NOMO-1 treated with dmso at 0.1 percent for 144 hours (cell line): ENCODE measurements around the gene RPL36AL.
"Not testable (repeated sequence)": the region's sequence is repeated elsewhere in the genome, so short reads cannot be mapped to it uniquely, and the experiment has no call there.

Experiments used
- DNase-seq: peaks from one replicate; lab custom pipeline; 2025; ENCODE audit not compliant: unreplicated experiment; lab: John Stamatoyannopoulos, UW

The RPL36AL gene

GRCh38 chr14:49619730-49620129, 696 bp downstream of the RPL36AL start:
- DNase-seq = no peak

DNA sequence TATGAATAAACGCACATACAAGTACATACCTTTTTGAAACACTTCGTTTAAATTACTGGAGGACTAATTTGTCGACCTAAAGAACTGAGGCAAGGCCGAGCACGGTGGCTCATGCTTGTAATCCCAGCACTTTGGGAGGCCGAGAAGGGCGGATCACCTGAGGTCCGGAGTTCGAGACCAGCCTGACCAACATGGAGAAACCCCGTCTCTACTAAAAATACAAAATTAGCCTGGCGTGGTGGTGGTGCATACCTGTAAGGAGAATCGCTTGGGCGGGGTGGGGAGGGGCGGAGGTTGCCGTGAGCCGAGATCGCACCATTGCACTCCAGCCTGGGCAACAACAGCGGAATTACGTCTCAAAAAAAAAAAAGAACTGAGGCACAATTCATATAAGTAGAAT, 1.2 kb downstream of the RPL36AL start:
- DNase-seq = not testable (repeated sequence)

DNA sequence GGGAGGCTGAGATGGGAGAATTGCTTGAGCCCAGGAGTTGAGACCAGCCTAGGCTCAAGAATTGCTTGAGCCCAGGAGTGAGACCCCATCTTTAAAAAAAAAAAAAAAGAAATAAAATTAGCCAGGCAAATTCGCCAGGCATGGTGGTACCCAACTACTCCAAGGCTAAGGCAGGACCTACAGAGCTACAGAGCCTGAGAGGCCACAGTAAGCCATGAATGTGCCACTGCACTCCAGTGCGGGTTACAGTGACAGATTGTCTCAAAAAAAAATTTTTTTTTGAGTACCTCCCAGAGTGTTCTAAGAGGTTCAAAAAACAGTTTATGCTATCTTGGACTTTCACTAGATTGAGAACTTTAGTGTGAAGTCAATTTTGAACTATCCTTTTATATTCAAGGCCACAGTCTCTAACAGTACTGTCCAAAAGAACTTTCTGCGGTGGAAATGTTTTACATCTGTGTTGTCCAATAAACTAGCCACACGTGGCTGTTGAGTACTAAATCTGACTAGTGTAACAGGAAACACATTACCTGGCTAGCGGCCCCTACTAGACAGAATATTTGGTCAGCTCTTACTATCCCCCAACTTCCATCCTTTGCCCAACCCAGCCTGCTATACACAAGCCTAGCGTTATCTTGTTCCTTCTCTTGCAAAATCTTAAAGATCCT, 2.4 kb downstream of the RPL36AL start:
- no peak for DNase-seq

- no peak for DNase-seq
These were observed 4.7 kb downstream of the RPL36AL start for GRCh38 chr14:49615776-49616175.

DNA sequence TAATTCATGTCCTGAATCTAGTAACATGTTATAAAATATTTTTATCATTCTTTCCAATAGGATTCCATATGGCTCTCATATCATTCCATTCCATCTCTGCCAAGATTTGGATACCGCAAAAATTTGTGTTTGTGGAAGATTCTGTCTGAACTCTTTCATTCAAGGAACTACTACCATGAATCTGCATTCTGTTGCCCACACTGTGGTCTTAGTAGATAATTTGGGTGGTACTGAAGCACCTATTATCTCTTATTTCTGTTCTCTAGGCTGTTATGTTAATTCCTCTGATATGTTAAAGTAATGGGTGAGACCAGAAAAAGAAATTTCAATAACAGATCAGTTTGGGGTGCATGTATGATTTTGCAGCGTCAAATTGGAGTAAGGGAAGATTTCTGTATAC, 6.2 kb downstream of the RPL36AL start:
- DNase-seq = no peak

DNA sequence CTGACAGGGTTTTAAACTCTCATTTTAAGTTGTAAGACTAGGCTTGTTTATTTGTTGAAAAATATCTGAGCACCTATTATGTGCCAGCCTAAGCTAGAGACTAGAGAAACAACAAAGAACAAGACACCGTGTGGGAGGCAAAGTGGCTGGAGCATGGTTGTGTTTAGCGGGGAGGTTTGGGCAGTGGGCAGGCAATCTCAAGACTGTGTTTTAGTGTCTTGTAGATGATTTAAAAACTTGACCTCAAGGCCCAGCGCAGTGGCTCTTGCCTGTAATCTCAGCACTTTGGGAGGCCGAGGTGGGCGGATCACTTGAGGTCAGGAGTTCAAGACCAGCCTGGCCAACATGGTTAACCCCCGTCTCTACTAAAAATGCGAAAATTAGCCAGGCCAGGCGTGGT, 7.8 kb downstream of the RPL36AL start:
- no peak for DNase-seq

DNA sequence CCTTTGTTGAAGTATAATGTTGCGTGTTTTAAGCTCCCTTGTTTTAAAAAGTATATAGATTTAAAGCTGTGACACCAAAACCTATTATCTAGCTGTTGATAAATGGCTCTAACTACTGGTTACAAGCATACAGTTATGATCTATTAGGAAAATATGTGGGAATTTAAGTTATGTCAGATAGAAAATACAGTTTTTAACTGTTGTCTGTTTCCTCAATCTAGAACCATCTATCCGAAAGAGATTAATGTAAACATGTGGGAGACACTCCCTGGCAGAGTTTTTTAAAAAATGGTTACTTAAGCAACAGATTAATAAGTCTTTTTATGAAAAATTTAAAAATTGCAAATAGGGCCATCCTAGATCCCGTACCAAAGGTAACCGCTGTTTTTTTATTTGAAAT, 8.2 kb downstream of the RPL36AL start:
- DNase-seq = no peak

DNA sequence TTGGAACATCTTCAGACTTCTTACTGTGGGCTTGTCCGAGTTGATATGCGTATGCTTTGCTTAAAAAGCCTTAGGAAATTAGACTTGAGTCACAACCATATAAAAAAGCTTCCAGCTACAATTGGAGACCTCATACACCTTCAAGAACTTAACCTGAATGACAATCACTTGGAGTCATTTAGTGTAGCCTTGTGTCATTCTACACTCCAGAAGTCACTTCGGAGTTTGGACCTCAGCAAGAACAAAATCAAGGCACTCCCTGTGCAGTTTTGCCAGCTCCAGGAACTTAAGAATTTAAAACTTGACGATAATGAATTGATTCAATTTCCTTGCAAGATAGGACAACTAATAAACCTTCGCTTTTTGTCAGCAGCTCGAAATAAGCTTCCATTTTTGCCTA, 12.8 kb downstream of the RPL36AL start:
- DNase-seq = no peak

GRCh38 chr14:49598485-49599300, 21.7 kb downstream of the RPL36AL start, which contains the start of gene LRR1:
LRR1 (plus strand) TSS chr14:49598940; CDS start chr14:49599021, 81 bp downstream.
- peak; percentile 81 for DNase-seq

DNA sequence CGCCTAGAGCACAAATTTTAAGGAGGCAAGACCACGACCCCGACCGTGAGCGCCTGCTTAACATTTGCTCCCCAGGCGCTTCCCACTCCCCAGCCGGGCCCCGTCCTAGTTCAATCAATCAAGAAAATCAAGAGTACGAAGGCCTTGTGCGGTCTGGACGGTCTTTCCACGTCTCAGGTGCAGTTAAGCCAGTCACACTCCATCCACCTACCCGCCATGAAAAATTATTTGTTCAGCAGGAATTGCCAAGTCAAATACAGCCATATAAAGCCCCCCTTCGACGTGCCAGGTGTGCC, 22.3 kb downstream of the RPL36AL start:
- no peak for DNase-seq

- DNase-seq = no peak
These were observed 25.9 kb downstream of the RPL36AL start for GRCh38 chr14:49594347-49595091.

DNA sequence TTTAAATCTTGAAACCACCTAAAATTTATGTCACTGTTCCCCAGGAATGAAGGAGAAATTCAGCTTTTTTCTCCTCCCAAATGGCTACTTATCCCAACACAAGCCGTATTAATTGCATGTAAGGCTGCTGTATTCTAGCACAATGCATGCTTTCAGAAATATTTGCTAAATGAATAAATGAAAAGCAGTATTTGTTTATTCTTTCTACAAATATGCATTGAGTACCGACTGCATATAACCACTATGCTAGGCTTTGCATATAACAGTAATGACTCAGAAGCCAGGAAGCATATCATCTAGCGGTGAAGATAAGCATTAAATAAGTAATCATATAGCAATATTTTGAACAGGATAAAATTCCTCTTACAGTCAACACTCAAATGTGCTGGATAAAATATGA, 27.4 kb downstream of the RPL36AL start:
- DNase-seq = no peak

GRCh38 chr14:49589387-49589786, 31.0 kb downstream of the RPL36AL start:
- no peak for DNase-seq

DNA sequence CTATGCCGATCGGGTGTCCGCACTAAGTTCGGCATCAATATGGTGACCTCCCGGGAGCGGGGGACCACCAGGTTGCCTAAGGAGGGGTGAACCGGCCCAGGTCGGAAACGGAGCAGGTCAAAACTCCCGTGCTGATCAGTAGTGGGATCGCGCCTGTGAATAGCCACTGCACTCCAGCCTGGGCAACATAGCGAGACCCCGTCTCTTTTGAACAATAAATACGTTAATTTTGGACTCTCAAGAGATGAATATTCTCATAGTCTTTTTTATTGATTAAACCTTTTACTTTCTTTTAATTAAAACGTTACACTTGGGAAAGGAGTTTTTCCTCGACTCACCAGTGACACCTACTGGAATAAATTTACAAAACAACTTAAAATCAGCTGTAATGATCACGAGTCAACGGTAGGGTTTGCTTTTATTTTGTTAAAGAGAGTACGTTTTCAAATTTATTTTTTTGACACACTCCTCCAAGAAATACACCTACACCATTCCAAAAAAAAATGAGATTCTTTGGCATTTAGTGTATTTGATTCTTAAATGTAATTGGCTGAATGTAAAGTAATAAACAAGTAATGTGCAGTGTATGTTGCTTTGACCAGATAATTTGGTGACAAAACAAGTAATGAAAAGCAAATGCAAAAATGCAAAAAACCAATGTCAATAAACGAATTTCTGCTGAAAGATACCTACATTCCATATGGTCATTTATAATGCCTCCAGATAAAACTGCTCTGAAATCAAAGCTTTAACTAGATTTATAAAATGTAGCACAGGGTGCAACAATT, 33.6 kb downstream of the RPL36AL start:
- DNase-seq = peak; percentile 30

DNA sequence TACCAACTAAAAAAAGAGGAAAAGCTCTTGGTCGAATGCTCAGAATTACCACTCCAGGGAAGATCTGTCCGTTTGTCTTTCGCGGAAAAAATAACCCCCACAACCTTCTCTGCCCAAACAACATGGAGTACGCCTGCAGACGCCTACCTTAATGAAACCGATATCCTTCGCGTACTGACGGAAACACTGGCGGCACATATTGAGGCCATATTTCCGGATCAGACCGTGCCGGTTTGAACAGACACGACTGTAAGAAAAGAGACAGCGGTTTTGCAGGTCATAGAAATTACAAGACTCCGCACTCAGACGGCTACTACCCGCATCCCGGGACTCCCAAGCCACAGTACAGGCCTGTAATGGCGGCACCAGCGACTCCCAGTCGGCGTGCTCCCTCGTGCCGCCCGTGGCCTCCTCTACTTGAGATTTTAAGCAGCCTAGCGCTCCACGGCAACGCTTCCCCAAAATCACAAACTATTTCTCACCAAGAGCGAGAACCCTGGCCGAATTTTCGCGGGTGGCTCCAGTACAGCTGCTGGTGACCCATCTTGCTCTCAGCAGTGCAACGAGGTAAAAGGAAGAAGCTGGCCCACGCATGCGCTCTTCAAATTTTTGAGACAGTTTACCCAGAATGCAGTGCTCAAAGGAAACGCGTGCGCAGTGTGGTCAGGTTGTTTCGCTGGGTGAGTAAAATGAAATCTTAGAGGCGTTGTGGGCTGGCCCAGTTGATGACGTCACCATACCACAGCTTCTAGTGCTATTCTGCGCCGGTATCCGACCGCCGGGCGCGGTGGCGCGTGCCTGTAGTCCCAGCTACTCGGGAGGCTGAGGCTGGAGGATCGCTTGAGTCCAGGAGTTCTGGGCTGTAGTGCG, 34.4 kb downstream of the RPL36AL start, which contains the start of gene RPS29:
Gene RPS29, minus strand, starts transcription at position 578 of the 870 bp plus-strand sequence. Its CDS starts 34 bp downstream, at position 544.
- peak; percentile 96 for DNase-seq

DNA sequence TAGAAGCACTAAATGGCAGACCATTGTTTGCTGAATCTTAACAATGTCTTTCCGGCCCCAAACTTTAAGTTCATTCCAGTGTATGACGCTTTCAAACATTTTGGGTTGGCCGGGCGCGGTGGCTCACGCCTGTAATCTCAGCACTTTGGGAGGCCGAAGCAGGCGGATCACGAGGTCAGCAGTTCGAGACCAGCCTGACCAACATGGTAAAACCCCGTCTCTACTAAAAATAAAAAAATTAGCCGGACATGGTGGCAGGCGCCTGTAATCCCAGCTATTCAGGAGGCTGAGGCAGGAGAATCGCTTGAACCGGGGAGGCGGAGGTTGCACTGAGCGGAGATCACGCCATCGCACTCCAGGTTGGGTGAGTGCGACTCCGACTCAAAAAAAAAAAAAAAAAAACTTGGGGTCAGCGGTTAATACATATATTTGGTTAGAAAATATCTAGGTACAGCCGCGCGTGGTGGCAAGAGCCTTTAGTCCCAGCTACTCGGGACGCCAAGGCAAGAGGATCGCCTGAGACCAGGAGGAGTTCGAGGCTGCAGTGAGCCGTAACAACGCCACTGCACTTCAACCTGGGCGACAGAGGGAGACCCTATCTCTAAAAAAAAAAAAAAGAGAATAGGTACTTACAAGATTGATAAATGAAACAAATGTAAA, 35.3 kb downstream of the RPL36AL start:
- DNase-seq = not testable (repeated sequence)

- DNase-seq = no peak
These were observed 36.4 kb downstream of the RPL36AL start for GRCh38 chr14:49584058-49584457.

DNA sequence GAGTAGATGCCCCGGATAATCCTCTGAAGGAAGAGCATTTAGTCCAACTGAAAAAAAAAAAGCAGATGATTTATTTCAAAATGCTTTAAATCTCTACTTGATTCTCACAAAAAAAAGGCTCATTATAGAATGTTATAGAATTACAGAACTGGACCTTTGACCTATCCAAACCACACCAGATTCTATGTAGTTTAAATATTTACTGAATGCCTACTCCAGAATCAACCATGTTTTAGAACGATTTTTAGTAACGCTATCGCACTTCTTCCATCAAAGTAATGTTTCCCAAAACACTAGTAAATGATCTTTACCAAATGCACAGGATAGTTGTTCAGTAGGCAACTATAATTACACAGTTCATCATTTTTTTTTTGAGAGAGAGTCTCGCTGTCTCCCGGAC, 36.8 kb downstream of the RPL36AL start:
- DNase-seq = no peak

GRCh38 chr14:49582113-49582977, 38.1 kb downstream of the RPL36AL start:
- no peak for DNase-seq
